HepG2 (cell line): ENCODE measurements around the gene MFRP. TPM values are rescaled to one million over a fixed set of nuclear protein-coding genes. Genes with fewer than 3 reads are reported as not detected.

Experiments used
- AFF4 ChIP-seq: sonication (generic); formaldehyde crosslinking; IDR thresholded peaks from 2 replicates; pipeline ENCODE4 v1.4.0; 2020; ENCODE audit warnings: missing genetic modification reagents
- DRAP1 ChIP-seq: IDR thresholded peaks from 2 replicates; pipeline ENCODE4 v1.6.1; 2016; ENCODE audit warnings: missing genetic modification reagents, missing compliant biosample characterization
- ERF ChIP-seq: IDR thresholded peaks from 2 replicates; pipeline ENCODE4 v1.6.1; 2018; ENCODE audit warnings: missing biosample characterization, missing genetic modification reagents
- HDAC2 ChIP-seq: sonication (generic); formaldehyde crosslinking; IDR thresholded peaks from 2 replicates; pipeline ENCODE4 v1.4.0; 2020; ENCODE audit warnings: missing genetic modification reagents
- IRF9 ChIP-seq: sonication (generic); formaldehyde crosslinking; IDR thresholded peaks from 2 replicates; pipeline ENCODE4 v1.8.0; 2022; ENCODE audit warnings: missing genetic modification reagents, mild to moderate bottlenecking, borderline replicate concordance
- PRDM15 ChIP-seq: sonication (generic); formaldehyde crosslinking; IDR thresholded peaks from 2 replicates; pipeline ENCODE4 v1.4.0; 2020; ENCODE audit warnings: missing genetic modification reagents
- SATB2 ChIP-seq: sonication (generic); formaldehyde crosslinking; IDR thresholded peaks from 2 replicates; pipeline ENCODE4 v1.5.0; 2020; ENCODE audit warnings: missing genetic modification reagents
- THAP11 ChIP-seq: IDR thresholded peaks from 2 replicates; pipeline ENCODE4 v1.6.1; 2016; ENCODE audit warnings: missing biosample characterization, missing genetic modification reagents
- ZBED4 ChIP-seq: sonication (generic); formaldehyde crosslinking; IDR thresholded peaks from 2 replicates; pipeline ENCODE4 v1.4.0; 2020; ENCODE audit warnings: missing genetic modification reagents, borderline replicate concordance
- ZBTB25 ChIP-seq: IDR thresholded peaks from 2 replicates; pipeline ENCODE4 v1.6.1; 2018; ENCODE audit warnings: missing genetic modification reagents
- ZNF670 ChIP-seq: sonication (generic); formaldehyde crosslinking; IDR thresholded peaks from 2 replicates; pipeline ENCODE4 v1.8.0; 2022; ENCODE audit warnings: mild to moderate bottlenecking, missing genetic modification reagents, borderline replicate concordance
- ZNF792 ChIP-seq: IDR thresholded peaks from 2 replicates; pipeline ENCODE4 v1.6.1; 2016
- ZSCAN20 ChIP-seq: sonication (generic); formaldehyde crosslinking; IDR thresholded peaks from 2 replicates; pipeline ENCODE4 v1.4.0; 2020; ENCODE audit warnings: missing genetic modification reagents, mild to moderate bottlenecking, borderline replicate concordance
- polyA plus RNA-seq, 8 experiments: library from polyadenylated mRNA; depleted of rRNA in 3 of 8; stranded (reverse) in 7 of 8; unstranded in 1 of 8; fragments of >200 nt; fragmentation: Illumina TruSeq in 4 of 8; extraction: Trizol in 4 of 8; gene quantifications; 2 replicates each; pipeline versions ENCODE4 v1.2.1 to v1.2.3, GENCODE V29; 2011 to 2016; ENCODE audit warnings: low read depth in 4 of 8, missing spikeins in 1 of 8, mixed read lengths in 1 of 8; ENCODE audit not compliant: insufficient read depth in 1 of 8
- total RNA-seq, 5 experiments: library from RNA; depleted of rRNA; stranded (reverse); fragments of >200 nt; fragmentation: Illumina TruSeq; extraction: Trizol; gene quantifications; 2 replicates each; pipeline ENCODE4 v1.2.3, GENCODE V29; 2016; ENCODE audit warnings: low read depth in 1 of 5

The MFRP gene
- total and polyA plus RNA-seq, 2 of the 13 experiments (the other 11 are each of a cell fraction or from before 2014, with no cell fraction given), result not detected

GRCh38 chr11:119368121-119369034 lies 21.9 kb upstream of the MFRP start (continued):
- TF ChIP-seq ZBED4 (CRISPR knock-in tag), result peak; percentile 77
- peak; percentile 47 for TF ChIP-seq THAP11 (CRISPR knock-in tag)
- peak; percentile 72; the same call in 1 of the 2 replicates for TF ChIP-seq ZBTB25
- TF ChIP-seq SATB2 (CRISPR knock-in tag), result 0 out of 2 replicates have a peak, but pooled peaks have one; percentile 55
- 0 out of 2 replicates have a peak, but pooled peaks have one; percentile 41 for TF ChIP-seq ZNF670 (CRISPR knock-in tag)
- TF ChIP-seq HDAC2 (CRISPR knock-in tag), result peak; percentile 85
- TF ChIP-seq AFF4 (CRISPR knock-in tag), result no peak
- 0 out of 2 replicates have a peak, but pooled peaks have one; percentile 31 for TF ChIP-seq IRF9 (CRISPR knock-in tag)
- peak; percentile 58; the same call in 1 of the 2 replicates for TF ChIP-seq ZNF792 (CRISPR knock-in tag)
- peak; percentile 54; the same call in 1 of the 2 replicates for TF ChIP-seq DRAP1 (CRISPR knock-in tag)
- TF ChIP-seq PRDM15, result no peak
- peak; percentile 43; the same call in 1 of the 2 replicates for TF ChIP-seq ZSCAN20 (CRISPR knock-in tag)
- TF ChIP-seq ERF (CRISPR knock-in tag), result 0 out of 2 replicates have a peak, but pooled peaks have one; percentile 14
